K562 (cell line): ENCODE measurements around the gene OVOL1. TPM values are rescaled to one million over a fixed set of nuclear protein-coding genes. Genes with fewer than 3 reads are reported as not detected.

ENCODE experiments used
- EWSR1 ChIP-seq: fragments of 450-650 bp; IDR thresholded peaks from 2 replicates; pipeline ENCODE4 v1.6.1; 2018; ENCODE audit warnings: borderline replicate concordance, mild to moderate bottlenecking, low read depth, moderate library complexity; ENCODE audit not compliant: partially characterized antibody
- HNRNPK ChIP-seq: fragments of 200-400 bp; formaldehyde crosslinking; IDR thresholded peaks from one replicate; pipeline ENCODE4 v1.6.1; 2018; ENCODE audit warnings: mild to moderate bottlenecking, low read depth, low read length; ENCODE audit not compliant: poor library complexity, severe bottlenecking
- KAT2B ChIP-seq: IDR thresholded peaks from one replicate; pipeline ENCODE4 v1.6.1; 2012; ENCODE audit warnings: low read depth, mild to moderate bottlenecking, control low read depth, inconsistent platforms, low read length, moderate library complexity
- KAT8 ChIP-seq: fragments of 450-650 bp; IDR thresholded peaks from 2 replicates; pipeline ENCODE4 v1.6.1; 2016; ENCODE audit warnings: low read depth, mild to moderate bottlenecking
- KDM5B ChIP-seq: fragments of 200-600 bp; sonication (generic); IDR thresholded peaks from 2 replicates; pipeline ENCODE4 v1.6.1; 2012; ENCODE audit warnings: low read depth, mild to moderate bottlenecking, moderate library complexity, low read length, control low read depth, inconsistent platforms; ENCODE audit not compliant: insufficient replicate concordance
- PRDM10 ChIP-seq: fragments of 450-650 bp; IDR thresholded peaks from 2 replicates; pipeline ENCODE4 v1.6.1; 2018; ENCODE audit not compliant: partially characterized antibody
- RBM25 ChIP-seq: fragments of 200-400 bp; formaldehyde crosslinking; IDR thresholded peaks from 2 replicates; pipeline ENCODE4 v1.6.1; 2018; ENCODE audit warnings: low read length, low read depth, moderate library complexity; ENCODE audit not compliant: severe bottlenecking
- RFX7 ChIP-seq: fragments of 250-450 bp; sonication (Bioruptor Pico); IDR thresholded peaks from 2 replicates; pipeline ENCODE4 v1.5.1; 2021; ENCODE audit warnings: mild to moderate bottlenecking
- SRSF1 ChIP-seq: fragments of 200-400 bp; formaldehyde crosslinking; IDR thresholded peaks from 2 replicates; pipeline ENCODE4 v1.6.1; 2017; ENCODE audit warnings: mild to moderate bottlenecking, low read depth, low read length, moderate library complexity
- ZFP30 ChIP-seq: fragments of 250-450 bp; sonication (Bioruptor Pico); IDR thresholded peaks from 2 replicates; pipeline ENCODE4 v1.8.0; 2022; ENCODE audit warnings: moderate library complexity, mild to moderate bottlenecking, inconsistent platforms, borderline replicate concordance
- ZNF239 ChIP-seq: fragments of 250-450 bp; sonication (Bioruptor Pico); IDR thresholded peaks from 2 replicates; pipeline ENCODE4 v1.4.0; 2020; ENCODE audit warnings: mild to moderate bottlenecking
- polyA plus RNA-seq, 8 experiments: library from polyadenylated mRNA; depleted of rRNA in 4 of 8; stranded (reverse) in 5 of 8; unstranded in 3 of 8; fragments of >200 nt; fragmentation: Nextera tagmentation in 2 of 8; fragmentation: Illumina TruSeq in 1 of 8; extraction: Ambion mirVana in 2 of 8; extraction: Trizol in 1 of 8; gene quantifications; 2 replicates each; pipeline versions ENCODE4 v1.2.1 to v1.2.3, GENCODE V29; 2011 to 2014; ENCODE audit warnings: inconsistent platforms in 1 of 8, missing spikeins in 1 of 8
- total RNA-seq, 7 experiments: library from RNA; depleted of rRNA in 6 of 7; stranded (reverse); fragments of >200 nt in 6 of 7; fragmentation: Illumina TruSeq in 2 of 7; extraction: Trizol in 2 of 7; gene quantifications; 2 replicates each; pipeline versions ENCODE4 v1.2.1 to v1.2.3, GENCODE V29; 2011 to 2021; ENCODE audit warnings: low replicate concordance in 1 of 7
- TF ChIP-seq, protein P1 (sequence below): fragments of 150-350 bp; conservative IDR thresholded peaks from 2 replicates; pipeline ENCODE4 v1.6.1; 2014; ENCODE audit warnings: low read length

OVOL1 gene
- total and polyA plus RNA-seq, 9 of the 15 experiments (the other 6 are each of a cell fraction or from before 2014, with no cell fraction given): 0.09 TPM; not detected in 8

DNA sequence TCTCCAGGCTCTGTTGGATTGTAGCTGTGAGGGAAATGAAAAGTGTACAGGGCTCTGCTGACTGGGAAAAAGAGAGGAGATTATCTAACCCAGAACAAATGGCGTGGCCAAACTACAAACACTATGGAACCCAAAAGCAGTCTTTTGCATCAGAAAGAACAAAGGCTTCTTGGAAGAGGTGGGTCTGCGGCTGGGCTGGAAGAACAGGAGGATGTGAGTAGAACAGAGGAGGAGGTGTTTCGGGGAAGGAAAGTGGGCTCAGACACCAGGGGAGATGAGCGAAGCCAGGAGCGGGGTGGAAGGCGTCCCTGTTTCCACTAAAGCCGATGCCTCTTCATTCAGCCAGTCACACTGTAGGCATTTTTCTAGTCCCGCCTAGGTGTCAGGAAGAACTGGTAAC, 12.0 kb downstream of the OVOL1 start (continued):
- TF ChIP-seq, protein P1, sequence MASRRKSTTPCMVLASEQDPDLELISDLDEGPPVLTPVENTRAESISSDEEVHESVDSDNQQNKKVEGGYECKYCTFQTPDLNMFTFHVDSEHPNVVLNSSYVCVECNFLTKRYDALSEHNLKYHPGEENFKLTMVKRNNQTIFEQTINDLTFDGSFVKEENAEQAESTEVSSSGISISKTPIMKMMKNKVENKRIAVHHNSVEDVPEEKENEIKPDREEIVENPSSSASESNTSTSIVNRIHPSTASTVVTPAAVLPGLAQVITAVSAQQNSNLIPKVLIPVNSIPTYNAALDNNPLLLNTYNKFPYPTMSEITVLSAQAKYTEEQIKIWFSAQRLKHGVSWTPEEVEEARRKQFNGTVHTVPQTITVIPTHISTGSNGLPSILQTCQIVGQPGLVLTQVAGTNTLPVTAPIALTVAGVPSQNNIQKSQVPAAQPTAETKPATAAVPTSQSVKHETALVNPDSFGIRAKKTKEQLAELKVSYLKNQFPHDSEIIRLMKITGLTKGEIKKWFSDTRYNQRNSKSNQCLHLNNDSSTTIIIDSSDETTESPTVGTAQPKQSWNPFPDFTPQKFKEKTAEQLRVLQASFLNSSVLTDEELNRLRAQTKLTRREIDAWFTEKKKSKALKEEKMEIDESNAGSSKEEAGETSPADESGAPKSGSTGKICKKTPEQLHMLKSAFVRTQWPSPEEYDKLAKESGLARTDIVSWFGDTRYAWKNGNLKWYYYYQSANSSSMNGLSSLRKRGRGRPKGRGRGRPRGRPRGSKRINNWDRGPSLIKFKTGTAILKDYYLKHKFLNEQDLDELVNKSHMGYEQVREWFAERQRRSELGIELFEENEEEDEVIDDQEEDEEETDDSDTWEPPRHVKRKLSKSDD: no peak
- TF ChIP-seq KDM5B: no peak
- TF ChIP-seq ZNF239 (CRISPR knock-in tag): no peak
- TF ChIP-seq SRSF1: no peak
- no peak for TF ChIP-seq RBM25
- no peak for TF ChIP-seq ZFP30 (CRISPR knock-in tag)
- TF ChIP-seq RFX7 (CRISPR knock-in tag): no peak
- TF ChIP-seq HNRNPK: no peak
- no peak for TF ChIP-seq PRDM10
- no peak for TF ChIP-seq KAT8
- TF ChIP-seq EWSR1: no peak
- TF ChIP-seq KAT2B: no peak
- TF ChIP-seq, all 486 proteins: peak for 0
